NB4 (cell line): ENCODE measurements around the gene C2orf68.

Source experiments
- MYC ChIP-seq: IDR thresholded peaks from 2 replicates; pipeline ENCODE4 v1.6.1; 2011; ENCODE audit warnings: low read depth, low read length
- POLR2A ChIP-seq: IDR thresholded peaks from 2 replicates; pipeline ENCODE4 v1.6.1; 2011; ENCODE audit warnings: mild to moderate bottlenecking; ENCODE audit not compliant: insufficient read length; ENCODE audit errors: extremely low read depth
- TF ChIP-seq, protein P1 (sequence below): IDR thresholded peaks from one replicate; pipeline ENCODE4 v1.5.1; 2012; ENCODE audit warnings: low read depth, low read length
- TF ChIP-seq, protein P2 (sequence below): IDR thresholded peaks from 2 replicates; pipeline ENCODE4 v1.6.1; 2011; ENCODE audit warnings: low read depth, low read length

DNA sequence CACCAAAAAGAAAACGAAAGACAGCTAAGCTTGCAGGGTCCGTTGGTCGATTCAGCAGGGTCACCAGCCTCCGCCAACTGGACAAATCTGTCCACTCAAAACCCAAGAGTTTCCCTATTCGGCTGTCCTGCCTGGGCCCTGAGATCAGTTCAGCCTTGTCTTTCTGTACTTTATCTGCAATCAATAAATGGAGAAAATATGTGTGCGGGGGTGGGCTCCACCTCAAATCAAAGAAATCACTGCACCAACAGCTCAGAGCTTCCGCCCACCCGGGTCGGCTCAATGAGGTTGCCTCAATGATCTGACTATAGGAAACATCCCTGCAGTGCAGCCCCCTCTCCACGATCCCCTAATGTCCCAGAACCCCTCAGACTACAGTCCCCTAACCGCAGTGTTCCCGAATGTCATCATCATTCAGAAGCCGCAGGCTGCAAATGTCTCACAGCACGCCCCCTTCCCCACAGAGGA lies 51.0 kb downstream of the C2orf68 start:
- TF ChIP-seq POLR2A, result no peak
- TF ChIP-seq, protein P1, sequence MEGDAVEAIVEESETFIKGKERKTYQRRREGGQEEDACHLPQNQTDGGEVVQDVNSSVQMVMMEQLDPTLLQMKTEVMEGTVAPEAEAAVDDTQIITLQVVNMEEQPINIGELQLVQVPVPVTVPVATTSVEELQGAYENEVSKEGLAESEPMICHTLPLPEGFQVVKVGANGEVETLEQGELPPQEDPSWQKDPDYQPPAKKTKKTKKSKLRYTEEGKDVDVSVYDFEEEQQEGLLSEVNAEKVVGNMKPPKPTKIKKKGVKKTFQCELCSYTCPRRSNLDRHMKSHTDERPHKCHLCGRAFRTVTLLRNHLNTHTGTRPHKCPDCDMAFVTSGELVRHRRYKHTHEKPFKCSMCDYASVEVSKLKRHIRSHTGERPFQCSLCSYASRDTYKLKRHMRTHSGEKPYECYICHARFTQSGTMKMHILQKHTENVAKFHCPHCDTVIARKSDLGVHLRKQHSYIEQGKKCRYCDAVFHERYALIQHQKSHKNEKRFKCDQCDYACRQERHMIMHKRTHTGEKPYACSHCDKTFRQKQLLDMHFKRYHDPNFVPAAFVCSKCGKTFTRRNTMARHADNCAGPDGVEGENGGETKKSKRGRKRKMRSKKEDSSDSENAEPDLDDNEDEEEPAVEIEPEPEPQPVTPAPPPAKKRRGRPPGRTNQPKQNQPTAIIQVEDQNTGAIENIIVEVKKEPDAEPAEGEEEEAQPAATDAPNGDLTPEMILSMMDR, result no peak
- no peak for TF ChIP-seq MYC
- TF ChIP-seq, protein P2, sequence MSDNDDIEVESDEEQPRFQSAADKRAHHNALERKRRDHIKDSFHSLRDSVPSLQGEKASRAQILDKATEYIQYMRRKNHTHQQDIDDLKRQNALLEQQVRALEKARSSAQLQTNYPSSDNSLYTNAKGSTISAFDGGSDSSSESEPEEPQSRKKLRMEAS, result no peak
